ENCODE measurements around the gene FOXP1. TPM values are rescaled to one million over a fixed set of nuclear protein-coding genes. Genes with fewer than 3 reads are reported as not detected.

Gene FOXP1
- total and polyA plus RNA-seq, 2 of the 8 experiments (the other 6 are each of a cell fraction or from before 2014, with no cell fraction given): 13.9 to 25.4 TPM

- no peak for TF ChIP-seq EZH2 (IDR thresholded peaks at IDR 0.05; ENCODE audit: low read depth, low read length, severe bottlenecking)
- TF ChIP-seq TBP (IDR thresholded peaks at IDR 0.05; ENCODE audit: low read depth, low read length): no peak
- no peak for TF ChIP-seq CHD7 (IDR thresholded peaks at IDR 0.05; ENCODE audit: insufficient replicate concordance, low read length)
- TF ChIP-seq KDM1A (IDR thresholded peaks at IDR 0.05; ENCODE audit: borderline replicate concordance, low read length): no peak
- no peak for TF ChIP-seq SRF (IDR thresholded peaks at IDR 0.05; ENCODE audit: low read depth, low read length)
- no peak for TF ChIP-seq GABPA (IDR thresholded peaks at IDR 0.05; ENCODE audit: borderline replicate concordance, insufficient read depth, low read length)
- peak; percentile 72; the same call in 1 of the 2 replicates for TF ChIP-seq YY1 (IDR thresholded peaks at IDR 0.05; ENCODE audit: low read depth, low read length)
Measured at GRCh38 chr3:71495708-71496472, 87.6 kb downstream of the FOXP1 start (continued).

All from H1 (cell line).